Calu3 (cell line): ENCODE measurements around the gene ATP13A3. TPM values are rescaled to one million over a fixed set of nuclear protein-coding genes. Genes with fewer than 3 reads are reported as not detected.

Experiments used
- BruUV-seq: library from RNA; stranded (reverse); fragments of 400-500 nt; replicated peaks from 2 replicates; lab custom pipeline; 2021; lab: Mats Ljungman, UMichigan
- CTCF ChIA-PET: fragments of 300-600 bp; sonication (Branson Sonifier 250); formaldehyde crosslinking; loops from one replicate; lab custom pipeline; 2022; ENCODE audit warnings: antibody characterized with exemption; lab: Charles Lee
- DNase-seq: peaks from one replicate; pipeline ENCODE4 v3.0.0; 2022
- H3K27ac Mint-ChIP-seq: one replicate; pipeline ENCODE4 v1.8.0; 2022; ENCODE audit warnings: mixed read lengths; ENCODE audit not compliant: unreplicated experiment
- H3K27me3 Mint-ChIP-seq: one replicate; pipeline ENCODE4 v1.8.0; 2022; ENCODE audit warnings: mixed read lengths; ENCODE audit not compliant: unreplicated experiment
- H3K36me3 Mint-ChIP-seq: one replicate; pipeline ENCODE4 v1.8.0; 2022; ENCODE audit warnings: mild to moderate bottlenecking, moderate library complexity, mixed read lengths; ENCODE audit not compliant: insufficient read depth, unreplicated experiment
- H3K4me1 Mint-ChIP-seq: one replicate; pipeline ENCODE4 v1.8.0; 2022; ENCODE audit warnings: mild to moderate bottlenecking, low read depth, mixed read lengths; ENCODE audit not compliant: unreplicated experiment
- H3K4me3 Mint-ChIP-seq: one replicate; pipeline ENCODE4 v1.8.0; 2022; ENCODE audit warnings: mild to moderate bottlenecking, low read depth, moderate library complexity, mixed read lengths; ENCODE audit not compliant: unreplicated experiment
- H3K9me3 Mint-ChIP-seq: one replicate; pipeline ENCODE4 v1.8.0; 2022; ENCODE audit warnings: low read depth, mixed read lengths; ENCODE audit not compliant: unreplicated experiment
- CTCF ChIP-seq: fragments of 200-600 bp; IDR thresholded peaks from one replicate; pipeline ENCODE4 v1.8.0; 2022; ENCODE audit warnings: antibody characterized with exemption; ENCODE audit not compliant: unreplicated experiment
- intact Hi-C: fragments of 100-400 bp; cut with micrococcal nuclease; formaldehyde crosslinking; loops from one replicate; pipeline ENCODE4 v1.10.0; 2022; ENCODE audit not compliant: unreplicated experiment
- total RNA-seq: library from RNA; stranded (reverse); gene quantifications from 2 replicates; pipeline ENCODE4 v1.2.3, GENCODE V29; 2022

Gene ATP13A3
- total RNA-seq, 1 experiment from 2014 or later: 229 TPM

GRCh38 chr3:194397757-194398312, 89.0 kb downstream of the ATP13A3 start:
- Mint-ChIP-seq H3K27ac (no peak overlapping the region), H3K36me3 (peaks cover 9% of the 10 kb centered on the region), H3K27me3 (peaks cover 27% of the 10 kb centered on the region), H3K9me3 (no peaks in the 10 kb centered on the region), H3K4me3 (no peak overlapping the region), H3K4me1 (peaks cover 20% of the 10 kb centered on the region)
- no peak for DNase-seq
- intact Hi-C loops: no loop called here
- no TSS peak for BruUV-seq
- CTCF ChIA-PET: interaction anchor here (0.6 to 0.7 kb wide), 3 partner anchors 14 to 1787 kb away, joined by 3 to 6 read pairs (median 4); no protein-coding TSS in a partner anchor
- no peak for TF ChIP-seq CTCF

GRCh38 chr3:194396859-194397756, 89.7 kb downstream of the ATP13A3 start:
- no peaks in the 10 kb centered on the region for H3K9me3 Mint-ChIP-seq
- no TSS peak for BruUV-seq
- DNase-seq: no peak
- CTCF ChIA-PET: interaction anchor here (0.6 kb wide), 3 partner anchors 14 to 261 kb away, joined by 3 to 6 read pairs (median 3); partner anchors contain the start of gene HES1
- intact Hi-C loops: no loop called here
- H3K36me3 Mint-ChIP-seq: peaks cover 5% of the 10 kb centered on the region
- no peak overlapping the region for H3K27ac Mint-ChIP-seq
- TF ChIP-seq CTCF: no peak
- peaks cover 27% of the 10 kb centered on the region for H3K27me3 Mint-ChIP-seq
- H3K4me3 Mint-ChIP-seq: peak overlapping the region; percentile 17
- peaks cover 20% of the 10 kb centered on the region for H3K4me1 Mint-ChIP-seq

GRCh38 chr3:194396539-194396858, 90.3 kb downstream of the ATP13A3 start:
- H3K27ac Mint-ChIP-seq: no peak overlapping the region
- no peak for DNase-seq
- no peak for TF ChIP-seq CTCF
- no peaks in the 10 kb centered on the region for H3K9me3 Mint-ChIP-seq
- H3K4me1 Mint-ChIP-seq: peaks cover 20% of the 10 kb centered on the region
- BruUV-seq: no TSS peak
- CTCF ChIA-PET: interaction anchor here (0.6 kb wide), 1 partner anchor 36 kb away, joined by 3 read pairs; no protein-coding TSS in a partner anchor
- intact Hi-C loops: no loop called here
- H3K4me3 Mint-ChIP-seq: peak overlapping the region; percentile 17
- peaks cover 28% of the 10 kb centered on the region for H3K27me3 Mint-ChIP-seq
- no peaks in the 10 kb centered on the region for H3K36me3 Mint-ChIP-seq

GRCh38 chr3:194395778-194396538, 90.8 kb downstream of the ATP13A3 start:
- intact Hi-C loops: no loop called here
- Mint-ChIP-seq H3K27ac (no peak overlapping the region), H3K36me3 (no peaks in the 10 kb centered on the region), H3K4me1 (peaks cover 20% of the 10 kb centered on the region), H3K27me3 (peaks cover 34% of the 10 kb centered on the region), H3K4me3 (peak overlapping the region; percentile 17), H3K9me3 (peaks cover 1% of the 10 kb centered on the region)
- no TSS peak for BruUV-seq
- TF ChIP-seq CTCF: no peak
- DNase-seq: no peak
- CTCF ChIA-PET: interaction anchor here (1.4 to 1.8 kb wide), 4 partner anchors 10 to 62 kb away, joined by 3 to 7 read pairs (median 5); partner anchors contain the start of gene LRRC15
